Measurements from ENCODE around the gene LHB. TPM values are rescaled to one million over a fixed set of nuclear protein-coding genes. Genes with fewer than 3 reads are reported as not detected.
"Not testable (repeated sequence)": the region's sequence is repeated elsewhere in the genome, so short reads cannot be mapped to it uniquely, and the experiment has no call there.

The LHB gene
- total RNA-seq, result not detected

DNA sequence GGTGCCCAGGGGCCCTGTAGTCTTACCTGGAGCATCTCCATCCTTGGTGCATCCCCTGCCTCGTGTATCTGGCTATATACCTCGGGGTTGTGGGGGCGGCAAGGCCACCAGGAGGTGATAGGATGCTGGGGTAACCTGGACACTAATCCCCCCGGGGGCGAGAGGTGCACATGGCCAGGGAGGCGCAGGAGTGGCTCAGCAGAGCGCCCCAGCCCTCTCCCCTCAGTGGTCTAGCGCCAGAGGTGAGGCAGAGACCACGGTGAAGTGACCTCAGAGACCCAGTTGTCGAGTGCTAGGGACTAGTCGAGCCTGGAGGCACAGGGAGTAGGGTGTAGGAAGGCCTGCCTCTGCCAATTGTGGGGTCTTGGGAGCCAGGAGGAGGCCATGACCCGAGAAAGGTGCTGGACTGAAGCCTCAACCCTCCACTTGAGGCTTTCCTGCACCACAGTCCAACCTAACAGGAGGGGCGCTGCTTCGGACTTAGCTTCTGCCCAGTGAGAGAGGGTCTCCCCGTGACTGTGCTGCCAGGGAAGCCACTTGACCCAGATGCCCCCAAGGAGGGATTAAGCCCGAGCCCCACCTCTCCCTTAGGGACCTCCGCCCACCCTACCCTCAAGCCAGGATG, at the start of gene LHB:
TSS of gene LHB (minus strand) at position 51 of the 625 bp plus-strand sequence. CDS start at position 41, 10 bp downstream.
- DNase-seq (ENCODE audit: low read depth in 2 of 3, low spot score in 2 of 3), result no peak

DNA sequence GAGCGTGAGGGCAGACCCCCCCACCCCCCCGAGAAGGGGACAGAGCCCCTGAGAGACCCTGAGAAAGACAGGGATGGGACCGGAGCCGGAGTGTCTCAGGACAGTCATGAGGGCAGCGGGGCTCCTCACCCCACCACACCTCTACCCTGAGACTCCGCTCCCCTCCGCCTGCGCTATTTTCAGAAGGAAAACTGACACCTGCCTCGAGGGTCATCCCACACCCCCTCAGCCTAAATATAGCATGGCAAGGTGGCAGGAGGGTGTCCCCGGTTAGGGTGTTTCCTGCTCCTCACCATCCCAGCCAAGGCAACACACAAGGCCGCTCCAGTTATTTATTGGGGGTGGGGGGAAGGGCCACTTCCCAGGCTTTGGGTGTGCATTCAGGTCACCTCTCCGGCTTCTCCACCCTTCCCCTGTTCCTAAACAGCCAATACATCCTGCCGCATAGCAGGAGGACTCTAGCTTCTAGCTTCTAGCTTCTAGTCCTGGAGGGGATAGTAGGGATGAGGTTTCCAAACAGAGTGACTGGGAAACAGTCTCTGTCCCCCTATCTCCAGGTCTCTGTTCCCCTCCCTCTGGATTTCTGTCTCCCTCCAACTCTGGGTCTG, 49.1 kb upstream of the LHB start:
- no peak for DNase-seq (ENCODE audit: low read depth in 2 of 3, low spot score in 2 of 3)

DNA sequence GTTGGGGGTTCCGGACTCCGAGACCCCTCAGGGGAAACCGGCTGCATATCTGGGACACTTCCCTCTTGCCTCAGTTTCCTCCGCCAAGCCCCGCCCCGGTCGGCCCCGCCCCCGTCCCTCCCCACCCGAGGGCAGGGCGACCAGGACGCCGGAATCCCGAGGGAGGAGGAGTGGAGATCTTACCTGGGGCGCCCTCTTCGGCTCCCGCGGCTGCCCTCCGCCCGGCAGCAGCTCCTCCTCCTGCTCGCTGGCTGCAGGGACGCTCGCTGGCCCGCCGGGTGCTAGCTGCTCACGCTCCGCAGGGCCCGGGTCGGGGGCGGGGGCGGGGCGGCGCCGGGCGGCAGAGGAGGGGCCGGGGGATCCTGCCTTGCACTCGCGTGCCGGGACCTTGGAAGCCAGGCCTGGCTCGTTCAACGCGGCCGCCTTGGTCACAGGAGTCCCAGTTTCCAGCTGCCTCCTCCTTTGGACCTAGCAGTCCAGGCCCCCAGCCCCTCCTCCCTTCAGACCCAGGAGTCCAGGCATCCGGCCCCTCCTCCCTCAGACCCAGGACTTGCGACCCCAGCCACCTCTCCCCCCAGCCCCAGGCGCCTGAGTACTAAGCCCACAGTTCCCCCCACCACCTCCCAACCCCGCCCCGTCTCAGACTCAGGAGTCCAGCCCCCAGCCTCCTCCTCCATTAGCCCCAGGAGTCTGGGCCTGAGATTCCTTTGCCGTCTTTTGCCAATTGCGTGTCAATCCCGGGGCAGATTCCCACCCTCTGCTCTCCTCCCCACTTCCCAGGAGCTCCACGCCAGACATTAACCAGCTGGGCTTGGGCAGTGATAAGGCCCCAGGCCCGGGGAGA, 48.1 kb upstream of the LHB start, which contains the start of gene NTF4:
TSS of gene NTF4 (minus strand) at position 51 of the 844 bp plus-strand sequence. CDS start 2,821 bp downstream, outside the sequence.
- no peak for DNase-seq (ENCODE audit: low read depth in 2 of 3, low spot score in 2 of 3)

DNA sequence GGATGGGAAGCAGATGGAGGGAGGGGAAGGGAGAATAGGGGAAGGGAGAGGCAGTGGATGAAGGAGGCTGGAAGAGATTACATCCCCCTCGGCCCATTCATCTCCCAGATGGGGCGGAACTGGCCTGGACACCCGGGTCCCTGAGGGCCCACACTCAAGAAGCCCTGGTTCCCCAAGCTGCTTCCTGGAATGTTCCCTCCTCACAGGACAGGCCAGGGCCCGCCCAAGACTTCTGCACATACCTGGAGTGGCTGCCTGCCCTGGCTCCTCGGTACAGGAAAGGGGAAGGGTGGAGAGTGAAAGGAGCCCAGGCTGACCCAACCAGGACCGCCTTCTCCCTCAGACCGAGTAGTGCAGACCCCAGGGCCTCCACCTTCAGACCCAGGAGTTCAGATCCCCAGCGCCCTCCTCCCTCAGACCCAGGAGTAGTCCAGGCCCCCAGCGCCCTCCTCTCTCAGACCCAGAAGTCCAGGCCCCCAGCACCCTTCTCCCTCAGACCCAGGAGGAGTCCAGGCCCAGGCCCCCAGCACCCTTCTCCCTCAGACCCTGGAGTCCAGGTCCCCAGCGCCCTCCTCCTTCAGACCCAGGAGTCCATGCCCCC, 47.2 kb upstream of the LHB start:
- DNase-seq (ENCODE audit: low read depth in 2 of 3, low spot score in 2 of 3), result no peak

DNA sequence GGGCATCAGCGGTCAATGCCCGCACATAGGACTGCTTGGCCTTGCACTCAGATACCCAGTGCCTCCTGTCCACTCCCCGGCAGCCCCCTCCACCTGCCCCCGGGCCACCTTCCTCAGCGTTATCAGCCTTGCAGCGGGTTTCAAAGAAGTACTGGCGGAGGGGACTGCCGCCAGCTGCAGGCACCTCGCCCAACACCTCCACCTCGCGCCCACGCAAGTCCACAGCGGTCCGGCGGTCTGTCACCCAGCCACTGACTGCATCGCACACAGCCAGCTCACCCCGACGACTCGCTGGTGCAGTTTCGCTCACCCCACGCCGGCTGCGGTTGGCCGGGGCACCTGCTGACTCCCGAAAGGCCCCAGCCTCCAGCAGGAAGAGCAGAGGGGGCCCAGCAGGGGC, 44.6 kb upstream of the LHB start:
- DNase-seq (ENCODE audit: low read depth in 2 of 3, low spot score in 2 of 3), result no peak

DNA sequence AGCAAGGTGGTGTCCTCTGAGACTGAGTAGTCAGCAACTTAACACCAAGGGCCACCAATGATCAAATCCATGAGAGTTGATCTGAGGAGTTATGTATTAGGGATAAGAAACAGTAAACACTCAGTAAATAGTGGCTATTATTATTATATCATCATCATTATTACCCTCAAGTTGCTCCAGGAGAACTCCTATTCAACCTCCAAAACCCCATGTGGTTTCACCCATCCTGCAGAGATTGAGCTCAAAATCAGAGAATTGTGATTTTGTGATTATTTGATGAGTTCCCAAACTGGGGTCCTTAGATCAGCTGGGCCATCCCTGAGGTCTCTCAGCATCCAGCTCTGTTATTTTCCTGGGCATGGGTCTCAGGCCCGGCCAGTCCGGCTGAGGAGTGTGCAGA, 44.1 kb upstream of the LHB start:
- DNase-seq (ENCODE audit: low read depth in 2 of 3, low spot score in 2 of 3), result no peak

DNA sequence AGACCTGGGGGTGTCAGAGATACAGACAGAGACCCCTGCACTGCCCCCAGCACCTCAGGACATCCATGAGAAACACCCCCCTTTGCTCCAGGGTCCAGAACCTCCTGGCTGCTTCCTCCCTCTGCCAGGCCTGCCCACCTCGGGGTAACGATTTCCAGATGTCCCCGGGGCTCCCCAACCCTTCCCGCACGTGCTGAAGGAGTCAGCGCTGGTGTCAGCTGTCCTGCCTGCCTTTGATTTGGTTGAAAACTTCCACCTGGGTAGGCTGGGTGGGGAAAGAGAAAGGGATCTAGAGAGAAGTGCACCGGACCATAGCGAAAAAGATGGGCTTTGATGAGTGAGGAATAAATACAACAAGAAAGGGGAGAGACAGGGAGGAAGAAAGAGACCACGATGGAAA, 42.2 kb upstream of the LHB start:
- no peak for DNase-seq (ENCODE audit: low read depth in 2 of 3, low spot score in 2 of 3)

DNA sequence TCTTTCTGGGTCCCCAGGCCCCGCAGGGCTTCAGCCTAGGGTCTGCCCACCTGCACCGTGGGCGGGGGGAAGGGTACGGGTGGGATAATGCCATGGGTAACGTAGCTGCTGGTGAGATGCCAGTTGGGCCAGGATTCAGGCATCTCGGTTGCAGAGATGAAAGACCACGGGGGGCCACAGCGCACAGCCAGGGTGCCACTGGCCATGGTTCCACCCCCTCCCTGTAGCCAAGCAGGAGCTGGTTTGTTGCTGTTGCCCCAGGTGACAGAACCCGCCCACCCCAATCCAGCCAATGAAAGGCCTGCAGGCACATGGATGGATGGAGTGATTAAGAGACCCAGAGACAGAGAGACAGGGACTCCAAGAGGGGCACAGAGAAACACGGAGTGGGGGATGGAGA, 41.7 kb upstream of the LHB start:
- DNase-seq (ENCODE audit: low read depth in 2 of 3, low spot score in 2 of 3), result peak in 1 of 3 donors; percentile 24

DNA sequence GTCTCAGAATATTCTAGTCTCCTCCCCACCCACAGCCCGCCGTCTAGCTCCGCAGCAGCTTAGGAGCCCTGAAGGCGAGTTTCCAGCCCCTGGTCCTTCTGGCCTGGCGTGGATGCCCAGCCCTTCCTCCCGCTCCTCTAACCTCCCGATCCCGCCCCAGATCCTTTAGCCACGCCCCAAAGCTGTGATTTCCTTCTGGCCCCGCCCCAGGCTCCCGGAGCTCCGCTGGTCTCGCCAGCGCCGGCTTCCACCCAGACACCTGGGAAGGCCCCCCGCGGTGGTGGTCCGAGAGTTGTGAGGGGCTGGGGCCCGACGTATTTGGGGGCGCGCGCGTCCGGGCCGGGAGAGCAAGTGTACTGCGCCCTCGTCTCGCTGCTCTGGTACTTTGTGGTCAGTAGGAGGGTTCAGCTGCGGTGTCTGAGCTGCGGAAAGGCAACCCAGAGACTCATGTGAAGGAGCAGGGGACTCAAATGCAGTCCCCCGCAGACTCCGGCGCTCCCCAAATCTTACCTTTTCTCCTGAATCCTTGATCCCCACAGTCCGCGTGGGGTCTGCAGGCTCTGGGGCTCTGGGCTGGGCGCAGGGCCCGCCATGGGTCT, 40.8 kb upstream of the LHB start, which contains the start of gene CGB7:
TSS of gene CGB7 (minus strand) at position 114 of the 599 bp plus-strand sequence. CDS start 2,374 bp downstream, outside the sequence.
- DNase-seq (ENCODE audit: low read depth in 2 of 3, low spot score in 2 of 3), result no peak

DNA sequence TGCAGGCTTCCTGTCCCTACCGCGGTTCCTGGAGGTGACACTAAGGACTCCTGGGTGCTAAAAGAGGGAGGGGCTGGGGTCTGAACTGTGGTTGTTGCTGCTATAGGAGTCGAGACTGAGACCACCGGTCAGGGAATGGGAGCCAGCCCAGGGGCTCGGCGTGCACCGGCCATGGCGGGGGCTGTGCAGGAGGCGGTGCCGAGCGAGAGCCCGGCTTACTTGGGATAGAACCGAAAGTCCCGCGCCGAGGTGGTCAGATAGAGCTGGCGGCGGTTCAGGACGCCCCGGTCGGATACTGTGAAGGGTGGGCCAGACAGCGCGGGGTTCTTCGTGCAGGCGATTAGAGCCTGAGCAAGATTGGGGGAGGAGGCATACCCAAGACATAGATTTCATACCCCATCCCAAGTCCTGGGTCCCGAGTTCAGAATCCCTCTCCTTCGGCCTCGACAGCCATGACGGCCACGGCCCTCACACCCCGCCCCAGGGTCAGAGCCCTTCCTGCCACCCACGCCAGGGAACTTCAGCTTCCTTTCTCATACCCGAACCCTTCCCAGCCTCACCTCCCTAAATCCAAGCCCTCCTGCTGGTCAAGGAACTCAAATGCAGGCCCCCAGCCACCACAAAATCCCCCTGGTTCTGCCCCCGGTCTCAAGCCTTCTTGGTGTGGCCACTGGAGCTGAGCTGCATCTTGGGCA, 40.2 kb upstream of the LHB start:
- DNase-seq (ENCODE audit: low read depth in 2 of 3, low spot score in 2 of 3), result not testable (repeated sequence)

DNA sequence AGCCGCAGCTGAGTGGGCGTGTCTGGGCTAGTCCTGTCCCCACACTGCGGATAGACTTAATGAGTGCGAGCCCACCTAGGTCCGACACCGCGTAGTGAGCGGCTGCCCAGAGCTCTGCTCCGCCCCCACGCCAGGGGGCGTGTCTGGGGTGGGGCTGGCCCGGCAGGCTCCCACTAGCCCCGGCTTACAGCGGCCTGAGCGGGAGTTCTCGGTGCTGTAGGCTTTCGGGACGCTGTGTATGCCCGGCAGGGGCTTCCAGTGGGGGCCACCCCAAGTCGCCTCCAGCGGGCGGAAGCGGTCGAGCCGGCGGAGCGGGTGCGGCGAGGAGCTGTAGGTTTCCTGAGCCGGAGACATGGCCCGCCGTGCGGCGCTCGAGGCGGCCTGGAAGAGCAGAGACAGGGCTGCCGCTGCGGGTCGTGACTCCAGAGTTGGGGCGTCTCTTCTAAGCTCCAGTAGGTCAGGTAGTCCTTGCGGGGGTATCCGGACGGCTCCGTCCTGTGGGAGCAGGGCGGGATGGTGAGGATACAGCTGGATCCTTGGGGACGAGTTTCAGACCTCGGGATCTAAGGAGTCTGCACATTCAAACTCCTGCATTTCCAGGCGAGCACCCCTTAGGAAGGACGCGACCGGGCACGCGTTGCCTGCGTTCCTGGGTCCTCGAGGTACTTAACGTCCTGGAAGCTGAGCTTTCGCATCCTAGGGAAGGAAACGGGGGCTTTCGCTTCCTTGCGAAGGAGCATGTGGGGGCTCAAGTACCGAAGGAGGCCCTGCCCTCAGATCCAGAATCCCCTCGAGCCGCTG, 39.4 kb upstream of the LHB start:
- DNase-seq (ENCODE audit: low read depth in 2 of 3, low spot score in 2 of 3), result peak in 1 of 3 donors; percentile 34

DNA sequence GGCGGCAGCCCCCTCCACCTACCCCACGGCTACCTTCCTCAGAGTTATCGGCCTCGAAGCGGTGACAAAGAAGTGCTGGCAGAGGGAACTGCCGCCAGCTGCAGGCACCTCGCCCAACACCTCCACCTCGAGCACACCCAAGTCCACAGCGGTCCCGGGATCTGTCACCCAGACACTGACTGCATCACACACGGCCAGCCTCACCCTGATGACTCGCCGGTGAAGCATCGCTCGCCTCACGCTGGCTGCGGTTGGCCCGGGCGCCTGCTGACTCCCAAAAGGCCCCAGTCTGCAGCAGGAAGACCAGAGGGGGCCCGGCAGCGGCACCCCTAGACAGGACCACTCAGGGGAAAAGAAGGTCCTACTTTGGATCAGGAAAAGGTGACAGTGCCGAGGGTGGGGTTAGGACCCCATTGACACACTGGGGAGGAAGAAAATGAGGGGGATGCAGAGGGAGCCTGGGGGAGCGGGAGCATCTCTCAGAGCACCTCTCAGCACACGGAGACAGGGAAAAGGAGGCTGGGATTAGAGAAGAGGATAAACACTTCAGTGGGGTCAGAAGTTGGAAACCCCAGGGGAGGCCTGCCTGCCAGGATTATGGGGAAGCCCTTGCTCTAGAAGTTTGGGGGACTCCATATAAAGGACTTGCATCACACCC, 33.6 kb upstream of the LHB start:
- DNase-seq (ENCODE audit: low read depth in 2 of 3, low spot score in 2 of 3), result not testable (repeated sequence)

DNA sequence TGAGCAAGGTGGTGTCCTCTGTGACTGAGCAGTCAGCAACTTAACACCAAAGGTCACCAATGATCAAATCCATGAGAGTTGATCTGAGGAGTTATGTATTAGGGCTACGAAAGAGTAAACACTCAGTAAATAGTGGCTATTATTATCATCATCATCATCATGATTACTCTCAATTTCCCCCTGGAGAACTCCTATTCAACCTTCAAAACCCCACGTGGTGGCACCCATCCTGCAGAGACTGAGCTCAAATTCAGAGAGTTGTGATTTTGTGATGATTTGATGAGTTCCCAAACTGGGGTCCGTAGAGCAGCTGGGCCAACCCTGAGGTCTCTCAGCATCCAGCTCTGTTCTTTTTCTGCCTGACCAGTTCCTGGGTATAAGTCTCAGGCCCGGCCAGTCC, 32.9 kb upstream of the LHB start:
- DNase-seq (ENCODE audit: low read depth in 2 of 3, low spot score in 2 of 3), result not testable (repeated sequence)

DNA sequence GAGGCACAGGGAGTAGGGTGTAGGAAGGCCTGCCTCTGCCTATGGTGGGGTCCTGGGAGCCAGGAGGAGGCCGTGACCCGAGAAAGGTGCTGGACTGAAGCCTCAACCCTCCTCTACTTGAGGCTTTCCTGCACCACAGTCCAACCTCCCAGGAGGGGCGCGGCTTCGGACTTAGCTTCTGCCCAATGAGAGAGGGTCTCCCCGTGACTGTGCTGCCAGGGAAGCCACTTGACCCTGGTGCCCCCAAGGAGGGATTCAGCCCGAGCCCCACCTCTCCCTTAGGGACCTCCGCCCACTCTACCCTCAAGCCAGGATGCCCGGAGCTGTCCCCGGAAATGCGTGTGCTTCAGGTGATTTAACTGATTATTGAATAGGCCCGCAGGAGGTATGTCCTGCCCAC, 32.1 kb upstream of the LHB start, which contains the start of gene CGB8:
TSS of gene CGB8 (minus strand) at position 101 of the 400 bp plus-strand sequence. CDS start 372 bp downstream, outside the sequence.
- not testable (repeated sequence) for DNase-seq (ENCODE audit: low read depth in 2 of 3, low spot score in 2 of 3)

DNA sequence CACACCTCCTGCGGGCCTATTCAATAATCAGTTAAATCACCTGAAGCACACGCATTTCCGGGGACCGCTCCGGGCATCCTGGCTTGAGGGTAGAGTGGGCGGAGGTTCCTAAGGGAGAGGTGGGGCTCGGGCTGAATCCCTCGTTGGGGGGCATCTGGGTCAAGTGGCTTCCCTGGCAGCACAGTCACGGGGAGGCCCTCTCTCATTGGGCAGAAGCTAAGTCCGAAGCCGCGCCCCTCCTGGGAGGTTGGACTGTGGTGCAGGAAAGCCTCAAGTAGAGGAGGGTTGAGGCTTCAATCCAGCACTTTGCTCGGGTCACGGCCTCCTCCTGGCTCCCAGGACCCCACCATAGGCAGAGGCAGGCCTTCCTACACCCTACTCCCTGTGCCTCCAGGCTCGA, 26.7 kb upstream of the LHB start, which contains the start of gene CGB5:
TSS of gene CGB5 (plus strand) at position 301 of the 400 bp plus-strand sequence. CDS start 362 bp downstream, outside the sequence.
- DNase-seq (ENCODE audit: low read depth in 2 of 3, low spot score in 2 of 3), result not testable (repeated sequence)

DNA sequence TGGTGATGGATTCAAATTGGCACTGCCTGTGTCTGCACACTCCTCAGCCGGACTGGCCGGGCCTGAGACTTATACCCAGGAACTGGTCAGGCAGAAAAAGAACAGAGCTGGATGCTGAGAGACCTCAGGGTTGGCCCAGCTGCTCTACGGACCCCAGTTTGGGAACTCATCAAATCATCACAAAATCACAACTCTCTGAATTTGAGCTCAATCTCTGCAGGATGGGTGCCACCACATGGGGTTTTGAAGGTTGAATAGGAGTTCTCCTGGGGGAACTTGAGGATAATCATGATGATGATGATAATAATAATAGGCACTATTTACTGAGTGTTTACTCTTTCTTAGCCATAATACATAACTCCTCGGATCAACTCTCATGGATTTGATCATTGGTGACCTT, 25.8 kb upstream of the LHB start:
- DNase-seq (ENCODE audit: low read depth in 2 of 3, low spot score in 2 of 3), result not testable (repeated sequence)

DNA sequence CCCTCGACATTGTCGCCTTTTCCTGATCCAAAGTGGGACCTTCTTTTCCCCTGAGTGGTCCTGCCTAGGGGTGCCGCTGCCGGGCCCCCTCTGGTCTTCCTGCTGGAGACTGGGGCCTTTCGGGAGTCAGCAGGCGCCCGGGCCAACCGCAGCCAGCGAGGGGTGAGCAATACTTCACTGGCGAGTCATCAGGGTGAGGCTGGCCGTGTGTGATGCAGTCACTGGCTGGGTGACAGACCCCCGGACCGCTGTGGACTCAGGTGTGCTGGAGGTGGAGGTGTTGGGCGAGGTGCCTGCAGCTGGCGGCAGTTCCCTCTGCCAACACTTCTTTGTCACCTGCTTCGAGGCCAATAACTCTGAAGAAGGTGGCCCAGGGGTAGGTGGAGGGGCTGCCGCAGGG, 25.3 kb upstream of the LHB start:
- no peak for DNase-seq (ENCODE audit: low read depth in 2 of 3, low spot score in 2 of 3)

DNA sequence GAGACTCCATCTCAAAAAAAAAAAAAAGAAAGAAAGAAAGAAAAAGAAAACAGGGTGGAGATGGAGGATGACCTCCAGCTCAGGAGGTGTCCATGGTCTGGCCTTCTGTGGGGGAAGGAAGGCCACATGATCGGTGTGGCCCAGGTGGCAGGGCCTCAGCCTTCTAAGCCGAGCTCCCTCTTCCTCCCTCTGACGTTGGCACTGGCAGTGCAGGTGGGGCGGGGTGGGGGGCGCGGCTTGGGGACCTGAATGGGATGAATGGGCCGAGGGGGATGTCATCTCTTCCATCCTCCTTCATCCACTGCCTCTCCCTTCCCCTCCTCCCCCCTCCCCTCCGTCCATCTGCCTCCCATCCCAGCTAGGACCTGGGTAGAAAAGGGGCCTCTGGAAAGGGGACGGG, 22.8 kb upstream of the LHB start:
- not testable (repeated sequence) for DNase-seq (ENCODE audit: low read depth in 2 of 3, low spot score in 2 of 3)
